Stimulated activated CD8-positive, alpha-beta memory T cell treated with anti-CD3 and anti-CD28 coated beads, Interleukin-4, amount 100 ng/mL, for 48 hours (primary cell): ENCODE data around the gene TBCB.
"Not testable (repeated sequence)": the region's sequence is repeated elsewhere in the genome, so short reads cannot be mapped to it uniquely, and the experiment has no call there.

Experiments
- DNase-seq: peaks from one replicate; pipeline ENCODE4 v3.0.0-alpha.2; 2020

Gene TBCB

GRCh38 chr19:36115453-36116343 is at the start of gene TBCB:
TBCB (plus strand) TSS chr19:36115468; CDS start chr19:36115561, 93 bp downstream.
- peak; percentile 93 for DNase-seq

- no peak for DNase-seq
Measured at GRCh38 chr19:36067681-36068080, 47.6 kb upstream of the TBCB start.

GRCh38 chr19:36068810-36069499 is 46.3 kb upstream of the TBCB start:
- not testable (repeated sequence) for DNase-seq

- DNase-seq: no peak
Measured at GRCh38 chr19:36072081-36072480, 43.2 kb upstream of the TBCB start.

- DNase-seq: no peak
Measured at GRCh38 chr19:36073121-36073876, 42.0 kb upstream of the TBCB start.

- no peak for DNase-seq
Measured at GRCh38 chr19:36079389-36079945, 35.8 kb upstream of the TBCB start.

GRCh38 chr19:36081385-36081784 is 33.9 kb upstream of the TBCB start:
- no peak for DNase-seq

GRCh38 chr19:36081894-36082293 is 33.4 kb upstream of the TBCB start:
- no peak for DNase-seq

- no peak for DNase-seq
Measured at GRCh38 chr19:36082916-36083315, 32.4 kb upstream of the TBCB start.

- no peak for DNase-seq
Measured at GRCh38 chr19:36084231-36085009, 30.8 kb upstream of the TBCB start.

GRCh38 chr19:36086326-36086725 is 28.9 kb upstream of the TBCB start:
- DNase-seq: no peak

GRCh38 chr19:36089847-36090246 is 25.4 kb upstream of the TBCB start:
- no peak for DNase-seq

- DNase-seq: no peak
Measured at GRCh38 chr19:36090910-36091695, 24.2 kb upstream of the TBCB start.

- no peak for DNase-seq
Measured at GRCh38 chr19:36092566-36092965, 22.7 kb upstream of the TBCB start.

GRCh38 chr19:36093146-36093662 is 22.1 kb upstream of the TBCB start:
- peak; percentile 44 for DNase-seq

GRCh38 chr19:36093687-36094086 is 21.6 kb upstream of the TBCB start:
- no peak for DNase-seq

- no peak for DNase-seq
Measured at GRCh38 chr19:36097036-36097435, 18.2 kb upstream of the TBCB start.

- no peak for DNase-seq
Measured at GRCh38 chr19:36099166-36099785, 16.0 kb upstream of the TBCB start.

GRCh38 chr19:36100476-36100875 is 14.8 kb upstream of the TBCB start:
- no peak for DNase-seq

GRCh38 chr19:36101550-36102327 is 13.5 kb upstream of the TBCB start:
- no peak for DNase-seq
